ENCODE results near the gene IGFN1.
"Not testable (repeated sequence)": the region's sequence is repeated elsewhere in the genome, so short reads cannot be mapped to it uniquely, and the experiment has no call there.

The IGFN1 gene

GRCh38 chr1:201226859-201227488, 36.4 kb downstream of the IGFN1 start:
- Histone ChIP-seq H3K27ac (ENCODE audit: low read depth, low read length) (no peak overlapping the region), H3K4me1 (ENCODE audit: control insufficient read depth, insufficient read depth, low read length) (no peaks in the 10 kb centered on the region), H3K27me3 (ENCODE audit: control insufficient read depth, insufficient read depth, low read length) (no peaks in the 10 kb centered on the region), H3K4me3 (ENCODE audit: low read length) (no peak overlapping the region), H3K9ac (ENCODE audit: low read length) (no peak overlapping the region), H3K36me3 (ENCODE audit: control insufficient read depth, insufficient read depth, low read length) (no peaks in the 10 kb centered on the region)

- Histone ChIP-seq H3K27me3 (ENCODE audit: control insufficient read depth, insufficient read depth, low read length) (no peaks in the 10 kb centered on the region), H3K4me1 (ENCODE audit: control insufficient read depth, insufficient read depth, low read length) (no peaks in the 10 kb centered on the region), H3K9ac (ENCODE audit: low read length) (no peak overlapping the region), H3K36me3 (ENCODE audit: control insufficient read depth, insufficient read depth, low read length) (no peaks in the 10 kb centered on the region), H3K4me3 (ENCODE audit: low read length) (no peak overlapping the region), H3K27ac (ENCODE audit: low read depth, low read length) (no peak overlapping the region)
These were observed 37.7 kb downstream of the IGFN1 start for GRCh38 chr1:201228011-201228983.

DNA sequence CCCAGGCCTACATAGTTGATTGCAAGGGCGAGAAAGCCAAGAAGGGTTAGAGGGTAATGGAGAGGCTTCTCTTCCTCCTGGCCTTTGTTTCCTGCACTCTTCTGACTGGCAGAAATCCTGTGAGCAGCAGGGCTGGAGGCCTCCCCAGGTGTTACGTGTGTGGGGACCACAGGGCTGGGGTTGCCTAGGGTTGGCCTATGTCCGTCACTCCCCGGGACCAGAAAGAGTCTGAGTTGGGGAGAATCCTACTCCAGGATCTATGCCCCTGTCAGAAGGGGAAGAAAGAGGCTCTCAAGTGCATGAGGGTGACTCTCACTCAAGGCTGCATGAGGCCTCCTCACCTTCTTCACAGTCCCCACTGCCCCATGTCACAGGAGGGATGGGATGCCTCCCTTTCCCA, 38.5 kb downstream of the IGFN1 start:
- Histone ChIP-seq H3K27me3 (ENCODE audit: control insufficient read depth, insufficient read depth, low read length) (no peaks in the 10 kb centered on the region), H3K27ac (ENCODE audit: low read depth, low read length) (no peak overlapping the region), H3K4me1 (ENCODE audit: control insufficient read depth, insufficient read depth, low read length) (no peaks in the 10 kb centered on the region), H3K9ac (ENCODE audit: low read length) (no peak overlapping the region), H3K4me3 (ENCODE audit: low read length) (no peak overlapping the region), H3K36me3 (ENCODE audit: control insufficient read depth, insufficient read depth, low read length) (no peaks in the 10 kb centered on the region)

GRCh38 chr1:201229771-201230635, 39.4 kb downstream of the IGFN1 start:
- Histone ChIP-seq H3K36me3 (ENCODE audit: control insufficient read depth, insufficient read depth, low read length) (no peaks in the 10 kb centered on the region), H3K9ac (ENCODE audit: low read length) (no peak overlapping the region), H3K27ac (ENCODE audit: low read depth, low read length) (no peak overlapping the region), H3K27me3 (ENCODE audit: control insufficient read depth, insufficient read depth, low read length) (no peaks in the 10 kb centered on the region), H3K4me3 (ENCODE audit: low read length) (no peak overlapping the region), H3K4me1 (ENCODE audit: control insufficient read depth, insufficient read depth, low read length) (no peaks in the 10 kb centered on the region)

DNA sequence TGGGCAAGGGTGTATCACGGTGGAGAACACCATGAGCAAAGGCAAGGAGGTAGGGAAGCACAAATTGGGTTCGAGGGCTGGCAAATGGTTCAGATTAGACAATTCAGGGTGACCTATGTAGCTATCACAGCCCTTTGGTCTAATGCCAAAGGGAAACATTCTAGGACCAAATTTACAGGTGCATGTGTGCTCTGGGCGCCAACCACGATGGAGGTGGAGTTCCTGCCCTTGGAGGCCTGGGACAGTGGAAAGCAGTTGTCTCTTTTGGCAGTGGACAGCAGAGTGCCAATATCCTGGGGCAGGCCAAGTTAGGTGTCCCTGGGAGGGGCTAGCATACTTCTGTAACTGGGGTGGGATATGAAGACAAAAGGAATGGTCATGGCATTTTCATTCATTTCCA, 40.1 kb downstream of the IGFN1 start:
- Histone ChIP-seq H3K4me3 (ENCODE audit: low read length) (no peak overlapping the region), H3K27ac (ENCODE audit: low read depth, low read length) (no peak overlapping the region), H3K9ac (ENCODE audit: low read length) (no peak overlapping the region), H3K27me3 (ENCODE audit: control insufficient read depth, insufficient read depth, low read length) (no peaks in the 10 kb centered on the region), H3K36me3 (ENCODE audit: control insufficient read depth, insufficient read depth, low read length) (no peaks in the 10 kb centered on the region), H3K4me1 (ENCODE audit: control insufficient read depth, insufficient read depth, low read length) (no peaks in the 10 kb centered on the region)

DNA sequence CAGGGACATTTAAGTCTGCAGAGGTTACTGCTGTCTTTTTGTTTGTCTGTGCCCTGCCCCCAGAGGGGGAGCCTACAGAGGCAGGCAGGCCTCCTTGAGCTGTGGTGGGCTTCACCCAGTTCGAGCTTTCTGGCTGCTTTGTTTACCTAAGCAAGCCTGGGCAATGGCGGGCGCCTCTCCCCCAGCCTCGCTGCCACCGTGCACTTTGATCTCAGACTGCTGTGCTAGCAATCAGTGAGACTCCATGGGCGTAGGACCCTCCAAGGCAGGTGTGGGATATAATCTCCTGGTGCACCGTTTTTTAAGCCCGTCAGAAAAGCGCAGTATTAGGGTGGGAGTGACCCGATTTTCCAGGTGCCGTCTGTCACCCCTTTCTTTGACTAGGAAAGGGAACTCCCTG, 49.0 kb downstream of the IGFN1 start:
- H3K27me3 ChIP-seq (ENCODE audit: control insufficient read depth, insufficient read depth, low read length); H3K27ac ChIP-seq (ENCODE audit: low read depth, low read length); H3K4me3 ChIP-seq (ENCODE audit: low read length); H3K9ac ChIP-seq (ENCODE audit: low read length); H3K4me1 ChIP-seq (ENCODE audit: control insufficient read depth, insufficient read depth, low read length); H3K36me3 ChIP-seq (ENCODE audit: control insufficient read depth, insufficient read depth, low read length): not testable (repeated sequence)

DNA sequence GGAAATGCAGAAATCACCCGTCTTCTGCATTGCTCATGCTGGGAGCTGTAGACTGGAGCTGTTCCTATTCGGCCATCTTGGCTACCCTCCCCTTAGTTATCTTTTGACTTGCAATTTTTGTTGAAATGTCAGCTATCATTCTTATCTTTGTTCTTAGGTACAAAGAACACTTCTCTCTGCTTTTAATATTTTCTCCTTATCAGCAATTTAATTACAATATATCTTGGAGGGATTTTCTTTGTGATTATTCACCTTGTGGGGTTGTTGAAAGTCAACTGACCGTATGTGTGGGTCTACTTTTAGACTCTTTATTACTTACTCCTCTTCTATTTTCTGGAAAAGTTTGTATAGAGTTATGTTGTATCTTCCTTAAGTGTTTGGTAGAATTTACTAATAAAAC, 49.5 kb downstream of the IGFN1 start:
- Histone ChIP-seq H3K4me3 (ENCODE audit: low read length) (no peak overlapping the region), H3K27me3 (ENCODE audit: control insufficient read depth, insufficient read depth, low read length) (no peaks in the 10 kb centered on the region), H3K9ac (ENCODE audit: low read length) (no peak overlapping the region), H3K27ac (ENCODE audit: low read depth, low read length) (no peak overlapping the region), H3K4me1 (ENCODE audit: control insufficient read depth, insufficient read depth, low read length) (no peaks in the 10 kb centered on the region), H3K36me3 (ENCODE audit: control insufficient read depth, insufficient read depth, low read length) (no peaks in the 10 kb centered on the region)

DNA sequence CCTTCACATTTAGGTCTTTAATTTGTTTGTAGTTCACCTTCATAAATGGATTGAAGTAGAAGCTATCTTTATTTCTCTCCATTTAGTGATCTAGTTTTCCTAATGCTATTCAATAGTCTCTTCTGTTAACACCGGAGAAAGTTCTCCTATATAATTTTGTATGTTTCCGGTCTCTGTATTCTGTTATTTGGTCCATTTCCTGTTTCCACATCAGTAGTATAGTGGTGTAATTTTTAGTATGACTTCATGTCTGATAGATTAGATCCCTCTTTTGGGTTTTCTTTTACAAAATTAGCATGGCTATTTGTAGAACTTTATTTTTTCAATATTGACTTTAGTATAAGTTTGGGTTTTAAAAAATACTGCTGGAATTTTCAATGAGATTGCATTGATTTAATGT, 51.1 kb downstream of the IGFN1 start:
- Histone ChIP-seq H3K27me3 (ENCODE audit: control insufficient read depth, insufficient read depth, low read length) (no peaks in the 10 kb centered on the region), H3K4me1 (ENCODE audit: control insufficient read depth, insufficient read depth, low read length) (no peaks in the 10 kb centered on the region), H3K9ac (ENCODE audit: low read length) (no peak overlapping the region)

GRCh38 chr1:201245082-201245481, 54.5 kb downstream of the IGFN1 start:
- Histone ChIP-seq H3K36me3 (ENCODE audit: control insufficient read depth, insufficient read depth, low read length) (no peaks in the 10 kb centered on the region), H3K4me3 (ENCODE audit: low read length) (no peak overlapping the region), H3K9ac (ENCODE audit: low read length) (no peak overlapping the region), H3K27ac (ENCODE audit: low read depth, low read length) (no peak overlapping the region), H3K27me3 (ENCODE audit: control insufficient read depth, insufficient read depth, low read length) (no peaks in the 10 kb centered on the region), H3K4me1 (ENCODE audit: control insufficient read depth, insufficient read depth, low read length) (no peaks in the 10 kb centered on the region)

More for the DNA sequence above, 51.1 kb downstream of the IGFN1 start:
- Histone ChIP-seq H3K36me3 (ENCODE audit: control insufficient read depth, insufficient read depth, low read length) (no peaks in the 10 kb centered on the region), H3K4me3 (ENCODE audit: low read length) (no peak overlapping the region), H3K27ac (ENCODE audit: low read depth, low read length) (no peak overlapping the region)

DNA sequence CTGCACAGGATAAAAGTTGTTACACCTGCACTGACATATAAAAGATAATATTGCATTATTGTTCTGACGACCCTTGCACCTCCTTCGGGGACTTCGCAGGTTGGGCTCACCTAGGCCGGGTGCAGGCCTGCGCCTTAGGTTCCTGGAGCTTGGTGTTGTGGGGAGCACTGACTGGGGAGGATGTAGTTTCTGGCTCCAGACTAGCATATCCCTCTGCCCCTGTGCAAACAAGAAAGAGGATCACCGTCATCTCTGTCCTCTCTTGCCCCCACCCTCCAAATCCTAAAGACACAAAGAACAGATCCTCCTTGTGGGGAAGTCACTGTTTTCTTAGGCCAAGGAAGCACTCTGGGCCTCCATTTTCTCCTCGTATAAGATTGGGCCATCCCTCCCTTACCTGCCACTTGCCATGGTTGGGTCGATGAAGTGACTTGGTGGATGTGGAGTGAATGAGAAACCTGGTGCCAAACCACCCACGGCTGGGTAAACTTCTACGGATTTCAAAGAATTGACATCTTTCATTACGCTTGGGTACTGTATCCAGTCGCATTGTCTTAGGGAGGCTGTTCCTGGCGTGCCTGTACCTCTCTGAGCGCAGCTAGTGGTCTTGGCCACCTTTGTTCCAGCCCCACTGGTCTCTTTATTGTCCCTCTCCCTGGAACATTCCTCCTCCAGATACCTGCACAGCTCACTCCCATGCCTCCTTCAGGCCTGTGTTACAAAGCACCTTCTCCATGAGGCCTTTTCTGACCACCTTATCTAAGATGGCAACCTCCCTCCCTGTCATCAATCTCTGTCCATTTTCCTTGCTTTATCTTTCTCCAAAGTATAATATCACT, 58.3 kb downstream of the IGFN1 start:
- Histone ChIP-seq H3K4me3 (ENCODE audit: low read length) (no peak overlapping the region), H3K4me1 (ENCODE audit: control insufficient read depth, insufficient read depth, low read length) (no peaks in the 10 kb centered on the region), H3K9ac (ENCODE audit: low read length) (no peak overlapping the region), H3K36me3 (ENCODE audit: control insufficient read depth, insufficient read depth, low read length) (no peaks in the 10 kb centered on the region), H3K27ac (ENCODE audit: low read depth, low read length) (no peak overlapping the region), H3K27me3 (ENCODE audit: control insufficient read depth, insufficient read depth, low read length) (no peaks in the 10 kb centered on the region)

DNA sequence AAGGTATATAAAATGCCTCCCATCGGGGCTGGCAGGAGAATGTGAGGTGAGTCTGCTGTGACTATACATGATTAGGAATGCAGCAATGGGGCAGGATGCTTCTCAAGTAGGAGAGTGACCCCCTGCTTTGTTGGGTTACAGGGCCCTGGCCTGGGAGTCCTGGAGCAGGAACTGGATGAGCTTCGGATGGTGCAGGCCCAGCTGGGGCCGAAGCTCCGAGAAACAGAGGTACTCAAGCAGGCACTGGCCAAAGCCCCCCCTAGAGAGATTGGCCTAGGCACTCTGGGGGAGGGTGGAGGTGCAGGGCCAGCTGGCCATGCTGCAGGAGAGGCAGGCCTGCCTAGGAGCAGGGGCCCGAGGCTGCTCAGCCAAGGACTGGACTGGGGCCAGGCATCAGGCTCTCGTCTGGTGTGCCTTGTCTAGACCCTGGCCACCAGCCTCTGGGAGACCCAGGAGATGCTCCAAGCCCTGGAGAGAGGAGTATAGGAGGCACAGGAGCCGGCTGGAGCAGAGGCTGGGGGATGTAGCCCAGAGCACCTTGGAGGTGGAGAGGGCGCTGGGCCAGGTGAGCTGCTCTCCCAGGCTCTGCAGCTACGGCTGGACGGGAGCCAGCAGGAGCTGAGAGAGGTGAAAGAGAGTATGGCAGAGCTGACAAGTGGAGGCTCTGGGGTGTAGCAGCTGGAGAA, 59.8 kb downstream of the IGFN1 start:
- no peak overlapping the region for H3K4me3 ChIP-seq (ENCODE audit: low read length)
- H3K9ac ChIP-seq (ENCODE audit: low read length), result no peak overlapping the region

More for the DNA sequence above, 59.8 kb downstream of the IGFN1 start:
- H3K36me3 ChIP-seq (ENCODE audit: control insufficient read depth, insufficient read depth, low read length), result no peaks in the 10 kb centered on the region
- no peaks in the 10 kb centered on the region for H3K4me1 ChIP-seq (ENCODE audit: control insufficient read depth, insufficient read depth, low read length)
- H3K27ac ChIP-seq (ENCODE audit: low read depth, low read length), result no peak overlapping the region
- no peaks in the 10 kb centered on the region for H3K27me3 ChIP-seq (ENCODE audit: control insufficient read depth, insufficient read depth, low read length)

Measured in rectal smooth muscle tissue (tissue), 1 donor.